Neural progenitor cell (in vitro differentiated cells): ENCODE data around the gene ATP8B3.

ENCODE experiments used
- EZH2 ChIP-seq: fragments of 200-600 bp; sonication (generic); IDR thresholded peaks from 2 replicates; pipeline ENCODE4 v1.6.1; 2017; ENCODE audit warnings: antibody characterized with exemption, mild to moderate bottlenecking, moderate library complexity
- EZH2phosphoT487 ChIP-seq: fragments of 200-600 bp; sonication (generic); IDR thresholded peaks from 2 replicates; pipeline ENCODE4 v1.6.1; 2017; ENCODE audit warnings: antibody characterized with exemption
- TF ChIP-seq, protein P1 (sequence below): fragments of 200-600 bp; sonication (generic); IDR thresholded peaks from 2 replicates; pipeline ENCODE4 v1.5.1; 2017; ENCODE audit warnings: antibody characterized with exemption, mild to moderate bottlenecking

DNA sequence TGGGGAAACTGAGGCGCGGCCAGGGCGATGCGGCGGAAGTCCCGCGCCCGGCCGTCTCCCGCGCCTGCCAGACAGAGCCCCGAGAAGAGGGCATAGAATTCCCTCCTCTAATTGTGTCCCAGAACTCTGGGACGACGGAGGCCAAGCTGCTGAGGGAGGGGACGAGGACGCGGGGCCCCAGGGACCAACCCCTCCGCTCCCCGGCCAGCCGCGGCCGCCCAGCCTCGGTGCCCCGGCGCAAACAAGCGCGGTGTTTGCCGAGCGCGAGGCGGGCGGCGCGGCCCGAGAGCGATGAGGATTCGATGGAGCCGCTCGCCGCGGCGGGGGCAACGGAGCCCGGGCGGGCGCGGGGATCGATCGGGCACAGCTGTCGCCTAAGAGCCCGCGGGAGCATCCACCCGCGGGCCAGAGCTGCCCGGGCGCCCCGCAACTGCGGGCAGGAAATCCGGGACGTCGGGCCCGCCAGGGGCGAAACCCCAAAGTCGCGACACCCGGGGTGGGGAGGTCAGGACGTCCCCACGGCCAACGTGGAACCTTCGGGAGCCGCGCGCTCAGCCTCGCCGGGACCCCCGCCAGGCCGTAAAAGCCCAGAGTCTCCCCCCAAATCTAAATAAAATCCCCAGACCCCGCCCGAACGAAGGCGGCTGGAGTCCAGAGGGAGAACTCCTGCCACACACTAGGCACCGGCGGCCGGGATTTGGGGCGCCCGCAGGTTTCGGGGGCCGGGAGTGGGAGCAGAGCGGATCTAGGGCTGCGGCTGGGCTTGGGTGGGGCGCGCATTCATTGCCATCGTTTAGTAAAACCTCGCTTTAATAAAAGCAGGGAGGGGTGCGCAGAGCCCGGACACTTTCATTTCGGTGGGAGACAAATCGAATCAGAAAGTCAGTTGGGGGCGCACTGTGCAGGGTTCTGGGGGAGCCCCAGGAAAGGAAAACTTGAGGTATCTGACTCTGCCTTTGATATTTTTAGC is 62.4 kb downstream of the ATP8B3 start:
- TF ChIP-seq, protein P1, sequence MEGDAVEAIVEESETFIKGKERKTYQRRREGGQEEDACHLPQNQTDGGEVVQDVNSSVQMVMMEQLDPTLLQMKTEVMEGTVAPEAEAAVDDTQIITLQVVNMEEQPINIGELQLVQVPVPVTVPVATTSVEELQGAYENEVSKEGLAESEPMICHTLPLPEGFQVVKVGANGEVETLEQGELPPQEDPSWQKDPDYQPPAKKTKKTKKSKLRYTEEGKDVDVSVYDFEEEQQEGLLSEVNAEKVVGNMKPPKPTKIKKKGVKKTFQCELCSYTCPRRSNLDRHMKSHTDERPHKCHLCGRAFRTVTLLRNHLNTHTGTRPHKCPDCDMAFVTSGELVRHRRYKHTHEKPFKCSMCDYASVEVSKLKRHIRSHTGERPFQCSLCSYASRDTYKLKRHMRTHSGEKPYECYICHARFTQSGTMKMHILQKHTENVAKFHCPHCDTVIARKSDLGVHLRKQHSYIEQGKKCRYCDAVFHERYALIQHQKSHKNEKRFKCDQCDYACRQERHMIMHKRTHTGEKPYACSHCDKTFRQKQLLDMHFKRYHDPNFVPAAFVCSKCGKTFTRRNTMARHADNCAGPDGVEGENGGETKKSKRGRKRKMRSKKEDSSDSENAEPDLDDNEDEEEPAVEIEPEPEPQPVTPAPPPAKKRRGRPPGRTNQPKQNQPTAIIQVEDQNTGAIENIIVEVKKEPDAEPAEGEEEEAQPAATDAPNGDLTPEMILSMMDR = no peak
- TF ChIP-seq EZH2 (peak; percentile 100), EZH2phosphoT487 (peak; percentile 97)
